HG03432 (cell line): ENCODE data around the gene KCNN3.

Experiments used
- ATAC-seq: cut with Tn5 transposase; IDR thresholded peaks from one replicate; pipeline ENCODE4 v1.9.1; 2021; ENCODE audit warnings: mild to moderate bottlenecking, moderate library complexity; ENCODE audit not compliant: unreplicated experiment

The KCNN3 gene

GRCh38 chr1:154752273-154753030 is 117.6 kb downstream of the KCNN3 start:
- no peak for ATAC-seq

- ATAC-seq, result no peak
These were observed 118.4 kb downstream of the KCNN3 start for GRCh38 chr1:154751690-154752089.

- ATAC-seq, result no peak
These were observed 119.1 kb downstream of the KCNN3 start for GRCh38 chr1:154750681-154751665.

GRCh38 chr1:154749078-154749760 is 120.9 kb downstream of the KCNN3 start:
- ATAC-seq, result no peak

GRCh38 chr1:154748405-154748775 is 121.7 kb downstream of the KCNN3 start:
- ATAC-seq, result no peak

- ATAC-seq, result peak; percentile 75
These were observed 122.2 kb downstream of the KCNN3 start for GRCh38 chr1:154747740-154748404.

- ATAC-seq, result no peak
These were observed 122.7 kb downstream of the KCNN3 start for GRCh38 chr1:154747380-154747739.

- no peak for ATAC-seq
These were observed 123.3 kb downstream of the KCNN3 start for GRCh38 chr1:154746622-154747299.

GRCh38 chr1:154745750-154746425 is 124.2 kb downstream of the KCNN3 start:
- ATAC-seq, result no peak

- no peak for ATAC-seq
These were observed 124.8 kb downstream of the KCNN3 start for GRCh38 chr1:154745286-154745731.

- no peak for ATAC-seq
These were observed 125.6 kb downstream of the KCNN3 start for GRCh38 chr1:154744352-154745035.

GRCh38 chr1:154743526-154744036 is 126.5 kb downstream of the KCNN3 start:
- ATAC-seq, result no peak

- no peak for ATAC-seq
These were observed 127.5 kb downstream of the KCNN3 start for GRCh38 chr1:154742606-154743005.

- no peak for ATAC-seq
These were observed 128.2 kb downstream of the KCNN3 start for GRCh38 chr1:154741741-154742495.

GRCh38 chr1:154741327-154741726 is 128.8 kb downstream of the KCNN3 start:
- ATAC-seq, result no peak

- ATAC-seq, result no peak
These were observed 130.4 kb downstream of the KCNN3 start for GRCh38 chr1:154739654-154740053.

GRCh38 chr1:154736841-154737240 is 133.2 kb downstream of the KCNN3 start:
- ATAC-seq, result no peak

GRCh38 chr1:154735804-154736168 is 134.3 kb downstream of the KCNN3 start:
- no peak for ATAC-seq
